GM20431 (cell line): ENCODE measurements around the gene RXRA.

Source experiments
- in situ Hi-C: fragments of 300-500 bp; cut with MseI, MboI; formaldehyde crosslinking; loops from one replicate; pipeline ENCODE4 v1.15.0; 2020; ENCODE audit warnings: low sequenced_read_pairs; ENCODE audit not compliant: unreplicated experiment

The RXRA gene

GRCh38 chr9:134333874-134334581 lies 7.8 kb downstream of the RXRA start:
- in situ Hi-C loops, result no loop called here

- in situ Hi-C loops, result no loop called here
These were observed 8.8 kb downstream of the RXRA start for GRCh38 chr9:134335061-134335460.

GRCh38 chr9:134335486-134336220 lies 9.4 kb downstream of the RXRA start:
- in situ Hi-C loops, result no loop called here

GRCh38 chr9:134336228-134336627 lies 10.0 kb downstream of the RXRA start:
- in situ Hi-C loops, result no loop called here

DNA sequence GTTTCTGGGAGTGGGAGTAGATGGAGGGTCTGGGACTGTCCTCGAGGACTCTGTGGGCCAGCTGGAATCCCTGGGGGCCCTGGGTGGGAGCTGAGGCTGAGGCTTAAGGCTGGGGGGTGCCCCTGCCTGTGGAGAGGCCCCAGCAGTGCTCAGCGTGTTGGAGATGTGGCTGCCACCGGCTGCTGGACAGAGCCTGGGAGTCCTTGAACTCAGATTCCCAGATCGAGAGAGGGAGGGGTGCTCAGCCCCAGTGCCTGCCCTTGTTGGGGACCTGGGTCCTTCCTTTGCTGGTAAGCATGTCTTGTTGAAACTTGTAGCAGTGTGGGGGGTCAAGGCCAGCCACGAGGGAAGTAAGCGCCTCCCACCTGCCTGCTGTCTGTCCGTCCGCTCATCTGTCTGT lies 10.7 kb downstream of the RXRA start:
- in situ Hi-C loops, result no loop called here

DNA sequence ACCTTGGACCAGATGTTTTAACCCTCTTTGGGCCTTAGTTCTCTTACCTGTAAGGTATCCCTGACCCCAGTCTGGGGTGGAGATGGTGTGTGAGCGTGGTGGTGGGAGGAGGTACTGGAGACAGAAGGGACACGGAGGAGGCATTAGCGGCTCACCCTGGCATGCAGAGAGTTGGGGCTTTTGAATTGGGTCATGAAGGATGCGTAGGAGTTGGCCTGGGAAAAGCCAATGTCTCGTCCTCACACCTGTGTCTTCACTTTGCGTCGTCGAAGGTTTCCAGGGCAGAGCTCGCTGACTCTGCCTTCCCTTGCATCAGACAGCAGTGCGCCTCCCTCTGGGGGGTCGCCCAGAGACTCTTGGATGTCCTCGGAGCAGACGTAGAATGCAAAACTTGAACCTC lies 11.2 kb downstream of the RXRA start:
- in situ Hi-C loops, result no loop called here

DNA sequence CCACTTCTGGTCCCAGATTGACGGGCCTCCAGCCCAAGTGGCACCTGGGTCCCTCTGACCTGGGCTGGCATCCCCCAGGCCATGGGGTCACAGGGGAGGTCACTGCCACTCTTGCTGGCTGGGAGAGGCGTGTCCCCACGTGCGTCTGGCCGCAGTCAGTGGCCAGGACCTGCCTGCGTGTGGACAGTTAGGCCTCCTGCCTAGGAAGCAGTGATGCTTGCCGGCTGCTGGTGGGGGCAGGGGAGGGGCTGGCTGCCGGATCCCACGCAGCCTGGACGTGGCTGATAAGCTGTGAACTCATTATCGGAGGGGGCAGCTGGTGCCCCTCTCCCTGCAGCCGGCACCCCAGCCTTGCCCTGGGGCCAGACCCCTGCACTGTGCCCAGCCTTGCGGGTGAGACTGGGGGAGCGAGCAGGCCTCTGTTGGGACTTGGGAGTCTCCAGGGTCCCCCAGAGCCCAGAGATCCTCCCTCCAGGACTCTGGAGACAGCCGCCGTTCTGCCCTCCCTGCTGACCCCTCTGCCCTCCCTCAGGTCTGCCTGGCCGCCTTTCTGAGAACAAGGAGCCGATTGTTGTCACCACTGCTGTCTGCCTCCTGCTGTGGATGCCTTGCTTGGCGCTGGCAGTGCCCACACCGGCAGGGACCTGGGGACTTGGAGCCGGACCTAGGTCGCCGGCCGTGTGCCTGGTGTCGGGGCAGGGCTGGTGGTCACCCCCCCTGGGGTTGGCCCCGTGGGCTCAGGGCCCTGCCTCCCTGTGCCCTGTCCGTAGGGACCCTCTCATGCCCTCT lies 12.3 kb downstream of the RXRA start:
- in situ Hi-C loops, result no loop called here

DNA sequence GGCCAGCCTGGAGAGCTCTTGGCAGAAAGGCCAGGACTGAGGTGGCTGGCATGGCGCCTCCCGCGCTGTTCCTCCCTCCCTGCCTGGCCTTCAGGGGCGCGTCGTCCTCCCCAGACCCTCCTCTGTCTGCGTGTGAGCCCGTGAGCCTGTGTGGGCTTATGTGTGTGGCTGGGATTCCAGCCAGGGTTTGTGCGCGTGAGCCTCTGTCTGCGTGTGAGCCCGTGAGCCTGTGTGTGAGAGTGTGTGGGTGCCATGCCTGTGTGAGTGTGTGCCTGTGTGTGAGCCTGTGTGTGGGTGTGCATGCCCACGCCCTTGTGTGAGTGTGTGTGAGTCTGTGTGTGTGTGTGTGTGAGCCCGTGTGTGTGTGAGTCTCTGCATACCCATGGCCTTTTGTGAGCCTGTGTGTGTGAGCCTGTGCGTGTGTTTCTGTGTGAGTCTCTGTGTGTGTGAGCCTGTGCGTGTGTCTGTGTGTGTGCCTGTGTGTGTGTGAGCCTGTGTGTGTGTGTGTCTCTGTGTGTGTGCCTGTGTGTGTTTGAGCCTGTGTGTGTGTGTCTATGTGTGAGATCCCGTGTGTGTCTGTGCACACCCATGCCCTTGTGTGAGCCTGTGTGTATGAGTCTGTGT lies 13.0 kb downstream of the RXRA start:
- in situ Hi-C loops, result no loop called here

- in situ Hi-C loops, result no loop called here
These were observed 14.4 kb downstream of the RXRA start for GRCh38 chr9:134340475-134341160.

- in situ Hi-C loops, result no loop called here
These were observed 15.1 kb downstream of the RXRA start for GRCh38 chr9:134341306-134341705.

- in situ Hi-C loops, result no loop called here
These were observed 15.9 kb downstream of the RXRA start for GRCh38 chr9:134341929-134342745.

GRCh38 chr9:134342746-134343115 lies 16.5 kb downstream of the RXRA start:
- in situ Hi-C loops, result no loop called here

DNA sequence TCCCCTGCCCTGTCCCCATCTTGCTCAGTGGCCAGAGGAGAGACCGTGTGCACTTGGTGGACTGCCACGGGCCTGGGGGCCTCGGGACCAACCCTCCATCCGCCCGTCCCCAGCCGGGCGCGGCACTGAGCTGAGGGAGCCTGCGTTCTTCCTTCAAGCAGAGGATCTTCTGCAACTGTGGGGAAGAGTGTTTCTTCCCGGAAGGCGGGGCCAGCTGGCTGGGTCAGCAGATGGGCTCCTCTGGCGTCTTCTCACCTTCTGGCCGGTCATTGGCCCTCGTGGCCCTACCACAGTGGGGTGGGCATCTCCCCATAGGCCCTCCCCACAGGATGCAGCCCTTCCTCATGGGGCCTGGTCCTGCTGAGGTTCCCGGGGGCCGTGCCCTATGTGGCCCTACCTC lies 17.4 kb downstream of the RXRA start:
- in situ Hi-C loops, result no loop called here

DNA sequence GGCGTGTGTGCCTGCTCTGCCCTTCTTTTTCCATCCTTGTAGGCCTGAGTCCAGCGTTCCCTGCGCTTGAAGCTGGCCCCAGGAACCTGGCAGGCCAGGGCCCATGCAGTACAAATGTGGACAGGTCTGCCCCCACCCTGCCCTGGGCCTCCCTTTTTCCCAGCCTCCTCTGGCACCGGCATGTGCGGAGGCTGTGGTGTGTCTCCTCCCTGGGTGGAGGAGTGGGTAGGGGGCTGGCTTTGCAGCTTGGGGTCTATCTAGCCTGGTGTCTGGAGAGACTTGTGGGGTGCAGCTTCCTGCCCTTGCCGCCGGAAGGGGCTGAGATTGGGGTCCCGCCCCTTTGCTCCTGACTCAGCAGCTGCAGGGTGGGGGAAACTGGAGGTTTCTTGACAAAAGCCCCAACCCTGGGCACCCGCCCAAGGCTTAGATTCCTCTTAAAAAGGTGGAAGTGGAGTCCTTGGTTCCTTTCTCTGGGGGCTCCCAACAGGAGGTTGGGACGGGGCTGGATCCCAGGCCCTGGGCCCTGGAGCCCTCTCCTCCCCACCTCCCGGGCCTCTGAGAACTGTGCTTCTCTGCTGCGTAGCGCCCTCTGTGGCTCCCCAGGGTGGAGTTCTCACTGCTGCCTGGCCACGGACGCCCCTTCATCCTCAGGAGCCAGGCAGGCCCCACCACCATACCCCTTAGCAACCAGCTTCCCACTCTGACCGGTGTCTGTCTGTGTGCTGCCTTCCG lies 18.0 kb downstream of the RXRA start:
- in situ Hi-C loops, result no loop called here

- in situ Hi-C loops, result no loop called here
These were observed 18.6 kb downstream of the RXRA start for GRCh38 chr9:134344800-134345310.

DNA sequence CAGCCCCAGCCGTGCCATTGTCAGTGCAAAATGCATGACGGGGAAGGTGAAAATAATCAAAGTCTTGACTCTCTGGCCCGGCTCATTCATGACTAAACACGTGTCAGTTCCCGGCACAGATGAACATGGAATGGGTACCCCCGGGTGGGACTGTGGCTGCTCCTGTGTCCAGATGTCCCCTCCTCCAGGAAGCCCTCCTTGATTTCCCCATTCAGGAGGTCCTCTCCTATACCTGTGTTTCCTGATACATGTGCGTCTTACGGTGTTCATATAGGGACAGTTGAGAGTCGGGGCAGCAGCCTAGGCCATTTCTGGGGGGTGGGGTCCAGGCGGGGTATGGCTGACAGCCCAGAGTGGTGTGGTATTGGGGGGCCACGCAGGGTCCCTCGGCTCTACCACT lies 19.5 kb downstream of the RXRA start:
- in situ Hi-C loops, result no loop called here

DNA sequence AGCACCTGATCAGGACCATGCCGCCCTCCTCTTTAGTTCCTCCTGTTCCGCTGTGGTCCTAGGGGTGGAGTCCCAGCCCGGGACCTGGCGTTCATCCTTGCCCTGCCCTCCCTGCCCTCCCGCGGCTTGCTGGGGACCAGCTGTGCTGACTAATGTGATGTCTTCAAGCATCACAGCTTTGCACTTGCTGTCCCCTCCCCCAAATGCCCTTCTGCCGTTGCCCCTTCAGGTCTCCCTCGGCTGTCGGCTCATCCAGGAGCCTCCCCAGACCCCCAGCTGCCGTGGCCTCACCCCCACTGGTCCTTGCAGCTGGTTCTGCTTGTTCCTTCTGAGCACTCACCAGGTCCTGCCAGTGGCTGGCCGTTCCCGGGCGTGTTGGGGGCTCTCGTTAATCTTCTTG lies 19.9 kb downstream of the RXRA start:
- in situ Hi-C loops, result no loop called here

DNA sequence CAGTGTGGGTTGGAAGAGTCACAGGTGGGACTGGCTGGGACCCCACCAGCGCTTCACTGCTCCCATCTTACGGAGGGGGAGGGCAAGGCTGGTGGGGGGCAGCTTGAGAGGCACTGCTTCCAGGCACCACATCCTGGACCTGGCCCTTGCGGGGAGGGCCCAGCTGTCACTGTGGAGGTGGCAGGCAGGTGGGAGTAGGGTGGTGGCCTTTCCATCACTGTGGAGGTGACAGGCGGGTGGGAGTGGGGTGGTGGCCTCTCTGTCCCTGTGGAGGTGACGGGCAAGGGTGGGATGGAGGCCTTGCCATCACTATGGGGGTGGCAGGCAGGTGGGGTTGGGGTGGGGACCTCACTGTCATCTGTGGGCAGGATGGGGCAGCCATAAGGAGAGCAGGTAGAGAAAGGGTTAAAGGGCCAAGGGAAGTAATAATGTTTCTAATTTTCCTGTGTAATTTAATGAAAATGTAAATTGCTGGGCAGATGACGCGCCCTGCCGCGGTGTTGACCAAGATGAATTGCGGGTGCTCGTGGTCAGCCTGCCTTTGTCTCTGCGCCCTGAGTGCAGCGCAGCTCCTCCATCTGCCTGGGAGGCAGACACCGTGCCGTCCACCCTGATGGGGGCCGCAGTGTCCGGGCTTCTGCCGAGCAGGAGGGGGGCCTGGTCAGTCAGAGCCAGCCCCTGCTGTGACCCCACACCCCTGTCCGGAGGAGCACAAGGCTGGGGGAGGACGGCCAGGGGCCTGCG lies 20.8 kb downstream of the RXRA start:
- in situ Hi-C loops, result no loop called here
